ENCODE measurements around the gene MYO9B.

Gene MYO9B

DNA sequence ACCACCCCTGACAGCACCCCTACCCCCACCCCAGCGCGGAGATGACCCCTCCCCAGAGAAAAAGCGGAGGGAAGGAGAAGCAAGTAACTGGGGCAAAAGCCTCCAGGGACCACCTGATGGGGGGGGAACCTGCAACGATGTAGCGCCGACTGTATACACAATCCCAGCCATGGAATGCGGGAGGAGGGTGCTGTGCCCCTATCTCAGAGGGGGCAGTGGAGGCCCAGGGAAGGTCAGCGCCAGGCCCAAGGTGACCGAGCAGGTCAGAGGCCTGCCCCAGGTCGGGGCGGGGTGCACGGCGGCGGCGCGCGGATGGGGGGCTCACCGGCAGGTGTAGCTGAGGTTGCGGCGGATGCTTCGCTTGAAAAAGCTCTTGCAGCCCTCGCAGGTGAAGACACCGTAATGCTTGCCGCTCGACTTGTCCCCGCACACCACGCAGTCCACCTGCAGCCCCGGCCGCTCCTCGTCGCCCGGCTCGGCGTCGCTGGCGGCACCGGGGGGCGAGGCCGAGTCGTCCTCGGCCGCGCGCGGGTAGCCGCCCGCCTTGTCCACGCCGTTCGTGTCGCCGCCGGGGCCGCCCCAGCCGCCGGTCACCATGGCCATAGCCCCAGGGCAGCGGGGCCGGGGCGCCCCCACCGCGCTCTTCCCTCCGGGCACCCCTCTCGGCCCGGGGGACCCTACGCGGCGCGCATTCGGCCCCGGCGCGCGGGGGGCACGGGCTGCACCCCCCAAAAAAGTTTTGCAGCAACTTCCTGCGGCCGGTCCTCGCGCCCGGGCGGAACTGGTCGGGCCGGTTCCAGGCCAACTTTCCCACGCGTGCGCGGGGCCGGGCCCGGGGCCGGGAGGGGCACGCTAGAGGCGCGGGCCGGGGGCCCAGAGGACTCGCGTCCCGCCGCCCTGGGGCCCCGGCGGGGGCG is 169.3 kb downstream of the MYO9B start:
- no peak for DNase-seq

DNA sequence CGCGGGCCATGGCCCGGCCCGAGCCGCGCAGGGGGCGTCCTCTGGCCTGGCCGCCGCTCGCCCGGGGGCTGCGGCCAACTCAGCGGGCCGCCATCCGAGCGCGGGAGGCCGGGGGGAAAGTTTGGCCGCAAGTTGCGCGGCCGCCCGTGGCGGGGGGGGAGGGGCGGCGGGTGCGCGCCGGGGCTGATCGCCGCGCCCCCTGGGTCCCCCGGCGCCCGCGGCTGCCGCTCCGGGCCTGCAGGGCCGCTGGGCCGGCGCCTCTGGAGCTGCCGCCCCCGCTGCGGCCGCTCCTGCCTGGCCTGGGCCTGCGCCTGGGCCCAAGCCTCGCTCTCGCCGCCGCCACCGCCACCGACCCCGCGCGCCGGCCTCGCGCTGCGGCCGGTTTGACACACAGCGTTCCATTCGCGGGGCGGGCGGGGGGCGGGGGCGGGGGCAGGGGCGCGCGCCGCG is 170.0 kb downstream of the MYO9B start, which contains the start of gene NR2F6:
NR2F6 (minus strand) TSS at position 385 of the 450 bp plus-strand sequence. CDS start 699 bp downstream, outside the sequence.
- no peak for DNase-seq

DNA sequence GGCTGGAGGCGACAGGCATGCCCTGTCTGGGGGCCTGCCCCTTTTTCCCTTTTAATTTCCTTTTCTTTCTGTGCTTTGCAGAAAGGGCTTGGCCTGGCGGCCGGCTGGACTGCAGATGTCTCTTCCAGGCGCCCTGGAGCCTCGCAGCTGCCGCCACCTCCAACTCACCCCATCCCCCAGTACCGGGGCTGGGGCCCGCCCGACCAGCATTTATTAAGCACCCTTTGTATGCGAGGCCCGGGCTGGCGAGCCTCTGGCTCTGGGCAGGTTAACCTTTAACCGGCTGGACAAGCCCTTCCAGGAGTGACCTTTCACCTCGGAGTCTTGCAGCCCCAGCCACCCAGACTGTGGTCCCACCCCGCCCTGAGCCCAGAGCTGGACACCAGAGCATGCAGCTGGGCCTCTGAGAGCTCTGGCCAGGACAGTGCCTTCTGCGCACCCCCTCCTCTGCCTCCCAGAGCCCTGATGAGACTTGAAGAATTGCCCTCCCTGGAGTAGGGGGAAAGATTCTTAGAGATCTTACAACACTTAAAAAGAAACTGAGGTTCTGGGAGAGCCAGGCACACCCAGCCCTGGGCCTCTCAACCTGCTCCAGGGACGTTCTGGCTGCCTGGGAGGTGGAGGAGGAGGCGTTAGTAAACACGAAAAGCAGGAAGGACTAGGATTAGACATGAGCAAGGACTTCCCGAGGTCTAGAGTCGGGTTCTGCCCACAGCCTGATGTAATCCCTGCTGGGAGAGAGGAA is 171.3 kb downstream of the MYO9B start:
- DNase-seq = peak; percentile 90

DNA sequence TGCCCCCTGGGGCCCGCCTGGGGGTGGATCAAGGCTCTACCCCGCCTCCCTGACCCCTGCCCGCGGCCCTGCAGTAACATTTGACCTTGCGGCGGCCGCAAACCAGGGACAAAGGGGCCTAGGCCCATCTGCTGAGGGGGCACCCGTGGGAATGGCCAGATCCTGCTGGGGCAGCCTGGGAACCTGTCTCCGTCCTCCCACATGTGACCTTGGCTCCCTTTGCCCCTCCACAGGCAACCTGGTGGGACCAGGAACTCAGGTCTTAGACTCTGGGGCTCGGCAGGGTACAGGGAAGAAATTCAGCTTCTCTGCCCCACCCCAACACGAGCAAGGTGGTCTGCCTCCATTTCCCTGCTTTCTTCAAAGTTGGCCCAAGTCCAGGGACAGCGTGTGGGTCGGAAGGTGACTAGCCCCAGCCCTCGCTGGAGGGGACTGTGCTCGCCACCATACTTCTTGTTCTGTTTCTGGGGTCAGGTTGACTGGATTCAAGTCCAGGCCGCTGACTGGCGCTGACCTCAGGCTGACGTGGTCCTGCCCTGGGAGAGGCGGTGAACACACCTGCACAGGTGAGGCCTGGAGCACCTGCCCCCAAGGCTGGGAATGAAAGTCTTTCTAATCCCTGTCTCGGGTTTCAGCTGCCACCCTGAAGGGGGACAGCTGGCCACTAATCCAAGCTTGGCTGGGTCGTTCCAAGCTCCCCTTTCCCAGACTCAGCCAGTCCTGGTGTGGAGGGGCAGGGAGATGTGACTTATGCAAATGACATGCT is 172.6 kb downstream of the MYO9B start:
- DNase-seq = peak; percentile 99

DNA sequence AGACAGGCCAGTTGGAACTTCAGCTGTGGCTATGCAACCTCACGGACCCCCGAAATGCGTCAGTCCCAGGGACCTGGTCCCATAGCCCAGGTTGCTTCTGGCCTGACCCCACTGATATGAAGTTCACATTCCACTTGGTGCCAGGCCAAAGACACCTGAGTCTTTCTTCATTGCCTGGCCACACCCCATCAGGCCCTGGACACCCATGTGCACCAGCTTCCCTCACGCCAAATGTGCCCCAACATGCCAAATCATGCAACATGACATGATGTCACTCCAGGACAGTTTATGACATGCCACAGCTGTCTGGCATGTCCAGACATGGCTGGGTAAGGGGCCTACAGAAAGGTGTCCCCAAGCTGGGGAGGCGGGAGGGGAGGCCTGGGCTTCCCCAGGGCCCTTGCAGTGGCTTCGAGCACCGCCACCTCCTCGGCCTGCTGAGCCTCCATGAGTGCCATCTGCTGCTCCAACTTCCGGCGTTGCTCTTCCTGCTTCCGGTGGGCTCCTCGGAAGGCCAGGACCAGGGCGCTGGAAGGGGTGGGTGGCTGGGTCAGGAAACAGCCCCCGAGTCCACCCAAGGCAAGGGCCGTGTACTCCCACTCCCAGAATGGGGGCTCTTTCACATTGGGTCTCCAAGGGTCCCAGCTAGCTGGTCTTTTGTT is 174.4 kb downstream of the MYO9B start:
- no peak for DNase-seq

DNA sequence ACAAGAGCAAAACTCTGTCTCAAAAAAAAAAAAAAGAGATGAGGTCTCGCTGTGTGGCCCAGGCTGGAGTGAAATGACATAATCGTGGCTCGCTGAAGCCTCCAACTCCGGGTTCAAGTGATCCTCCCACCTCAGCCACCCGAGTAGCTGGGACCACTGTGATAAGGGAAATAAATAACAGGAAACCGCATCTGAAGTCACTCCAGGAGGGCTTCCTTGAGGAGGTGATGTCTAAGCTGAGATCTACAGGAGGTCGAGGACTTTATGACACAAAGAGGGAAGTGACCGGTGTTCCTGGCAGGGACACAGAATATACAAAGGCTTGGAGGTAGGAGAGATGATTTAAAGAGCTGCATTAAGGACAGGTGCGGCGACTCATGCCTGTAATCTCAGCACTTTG is 179.1 kb downstream of the MYO9B start:
- DNase-seq = no peak

DNA sequence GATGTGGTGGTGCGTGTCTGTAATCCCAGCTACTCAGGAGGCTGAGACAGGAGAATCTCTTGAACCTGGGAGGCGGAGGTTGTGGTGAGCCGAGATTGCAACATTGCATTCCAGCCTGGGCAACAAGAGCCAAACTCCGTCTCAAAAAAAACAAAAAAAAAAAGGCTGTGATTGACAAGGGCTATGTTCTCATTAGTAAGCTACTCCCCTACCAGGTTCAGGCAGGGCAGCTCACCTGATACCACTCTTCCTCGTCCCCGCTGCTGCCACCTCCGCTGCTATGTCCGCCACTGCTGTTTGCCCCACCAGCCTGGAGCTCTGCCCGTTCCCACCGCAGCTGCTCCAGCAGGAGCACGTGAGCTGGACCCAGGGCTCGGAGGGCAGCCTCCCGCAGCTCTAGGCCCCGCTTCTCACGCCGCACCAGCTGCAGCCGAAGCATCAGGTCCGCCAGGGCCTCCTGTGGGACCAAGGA is 179.6 kb downstream of the MYO9B start:
- no peak for DNase-seq

DNA sequence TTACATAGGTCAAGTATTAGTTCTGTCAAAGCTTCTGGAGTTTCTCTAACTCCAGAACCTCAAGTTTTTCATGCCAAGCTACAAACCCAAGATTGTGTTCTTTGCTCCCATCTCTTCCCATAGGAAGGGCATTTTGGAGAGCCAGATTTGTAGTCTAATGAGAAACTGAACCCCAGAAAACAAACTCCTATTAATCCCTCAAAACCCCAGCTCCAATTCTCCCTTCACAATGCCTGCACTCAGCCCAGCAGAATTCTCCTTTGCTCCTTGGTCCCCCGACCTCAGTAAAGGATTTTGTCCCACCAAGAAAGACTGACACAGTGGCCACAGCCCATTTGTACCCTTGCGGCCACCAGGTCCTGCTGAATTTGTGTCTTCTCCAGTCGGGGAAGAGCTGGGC is 180.6 kb downstream of the MYO9B start:
- no peak for DNase-seq

DNA sequence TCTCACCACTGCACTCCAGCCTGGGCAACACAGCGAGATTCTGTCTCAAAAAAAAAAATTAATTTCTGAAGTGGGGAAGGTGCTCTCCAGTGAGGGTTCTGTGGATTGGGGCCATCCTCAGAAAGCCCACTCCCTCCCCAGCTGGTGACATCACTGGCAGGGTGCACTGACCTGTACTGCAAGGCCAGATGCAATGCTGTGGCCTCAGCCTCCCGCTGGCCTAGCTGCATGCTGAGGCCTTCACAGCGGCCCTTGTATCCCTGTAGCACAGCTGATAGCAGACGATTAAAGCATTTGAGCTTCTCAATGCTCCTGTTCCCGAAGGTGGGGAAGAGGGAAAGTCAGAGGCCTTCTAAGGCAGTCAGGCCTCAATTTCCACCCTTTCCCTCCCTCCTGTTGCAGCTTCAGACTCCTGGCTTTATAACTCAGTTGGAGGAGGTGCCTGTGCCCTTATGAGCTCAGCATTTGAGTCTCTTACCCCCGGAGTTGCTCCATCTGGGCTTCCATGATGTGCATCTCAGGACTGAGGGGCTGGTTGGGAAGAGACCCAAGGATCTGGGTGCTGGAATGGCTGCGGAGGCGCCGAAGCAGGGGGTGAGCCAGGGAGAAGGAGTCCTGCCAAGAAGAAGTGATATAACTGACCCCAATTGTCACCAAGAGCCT is 183.7 kb downstream of the MYO9B start:
- DNase-seq = peak; percentile 53

DNA sequence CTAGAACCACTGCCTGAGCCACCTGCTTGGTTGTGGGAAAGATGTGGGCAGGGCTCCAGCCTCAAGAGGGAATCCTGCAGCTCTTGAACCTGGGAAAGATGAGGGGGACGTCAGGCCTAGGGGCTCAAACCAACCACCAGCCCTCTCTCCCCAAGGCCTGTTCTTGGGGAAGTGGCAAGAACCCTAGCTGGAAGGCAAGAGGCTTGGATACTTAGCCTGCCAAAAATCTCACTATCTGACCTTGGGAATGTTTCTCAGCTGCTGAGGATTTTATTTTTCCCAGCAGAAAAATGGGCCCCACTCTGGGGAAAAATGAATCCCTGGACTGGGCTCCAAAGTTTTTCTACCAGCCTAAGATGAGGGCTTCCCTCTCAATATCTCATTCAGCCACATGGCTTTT is 184.4 kb downstream of the MYO9B start:
- DNase-seq = no peak

DNA sequence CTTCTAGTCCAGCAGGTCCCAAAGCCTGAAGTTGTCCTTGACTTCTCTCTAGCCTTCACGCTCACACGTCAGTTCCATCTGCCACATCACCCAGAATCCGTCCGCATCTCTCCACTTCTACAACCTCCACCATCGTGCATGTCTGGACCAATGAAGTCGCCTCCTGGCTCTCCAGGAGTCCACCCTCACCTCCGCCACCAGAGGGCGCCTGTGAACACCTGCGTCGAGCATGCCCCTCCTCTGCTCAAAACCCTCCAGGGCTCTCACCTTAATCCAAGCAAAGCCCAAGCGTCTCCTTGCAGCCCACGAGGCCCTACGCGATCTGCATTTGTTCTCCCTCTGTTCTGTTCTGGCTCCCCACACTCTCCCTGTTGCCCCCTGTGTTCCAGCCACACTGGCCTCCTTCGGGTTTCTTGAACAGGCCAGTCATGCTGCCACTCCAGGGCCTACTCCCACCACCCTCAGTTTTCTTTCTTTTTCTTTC is 185.3 kb downstream of the MYO9B start:
- DNase-seq = peak; percentile 99

DNA sequence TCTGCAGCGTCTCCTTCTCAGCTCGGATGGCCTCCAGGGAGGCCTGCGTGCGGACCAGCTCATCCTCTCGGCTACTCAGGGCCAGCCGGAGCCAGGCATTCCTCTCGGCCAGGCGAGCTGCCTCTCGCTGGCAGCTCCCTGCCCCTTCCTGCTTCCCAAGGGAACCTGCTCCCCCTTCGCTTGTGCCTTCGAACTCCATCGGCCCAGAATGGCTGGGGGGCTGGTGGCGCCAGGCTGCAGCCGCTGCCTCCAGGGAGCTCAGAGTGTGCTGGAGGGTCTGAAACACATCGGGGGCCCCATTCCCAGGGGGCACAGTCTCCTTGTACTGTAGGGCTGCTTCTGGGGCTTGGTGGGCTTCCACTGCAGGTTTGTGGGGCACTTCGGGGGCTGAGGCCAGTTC is 187.0 kb downstream of the MYO9B start:
- DNase-seq = no peak
